GM13977 (cell line): ENCODE data around the gene NRG4.
"Not testable (repeated sequence)": the region's sequence is repeated elsewhere in the genome, so short reads cannot be mapped to it uniquely, and the experiment has no call there.

Experiments
- DNase-seq: peaks from one replicate; pipeline ENCODE4 v3.0.0; 2012; ENCODE audit warnings: low spot score
- CTCF ChIP-seq: IDR thresholded peaks from 2 replicates; pipeline ENCODE4 v1.5.1; 2012; ENCODE audit warnings: mild to moderate bottlenecking, control low read depth; ENCODE audit not compliant: insufficient read depth; ENCODE audit errors: extremely low read depth, missing control alignments
- in situ Hi-C: fragments of 300-500 bp; cut with MboI; formaldehyde crosslinking; loops from one replicate; pipeline ENCODE4 v1.12.0; 2022; ENCODE audit warnings: low sequenced_read_pairs, low pct_unique_long_range_greater_than_20kb, mixed read lengths, inconsistent platforms; ENCODE audit not compliant: unreplicated experiment

NRG4 gene

GRCh38 chr15:76032046-76032445 lies 19.8 kb upstream of the NRG4 start:
- TF ChIP-seq CTCF = no peak
- DNase-seq = no peak
- in situ Hi-C loops = no loop called here

GRCh38 chr15:76024021-76024768 lies 12.0 kb upstream of the NRG4 start:
- TF ChIP-seq CTCF = no peak
- in situ Hi-C loops = no loop called here

GRCh38 chr15:76013470-76013869 lies 1.2 kb upstream of the NRG4 start:
- DNase-seq, in situ Hi-C loops: not testable (repeated sequence)

More at GRCh38 chr15:76024021-76024768, 12.0 kb upstream of the NRG4 start:
- DNase-seq = no peak

GRCh38 chr15:76010613-76011012 lies 1.6 kb downstream of the NRG4 start:
- no peak for DNase-seq
- in situ Hi-C loops = no loop called here
- TF ChIP-seq CTCF = no peak

GRCh38 chr15:76006136-76006778 lies 6.0 kb downstream of the NRG4 start:
- in situ Hi-C loops = no loop called here
- no peak for TF ChIP-seq CTCF
- no peak for DNase-seq

GRCh38 chr15:76003364-76003763 lies 8.9 kb downstream of the NRG4 start:
- DNase-seq = no peak
- no peak for TF ChIP-seq CTCF
- in situ Hi-C loops = no loop called here

- TF ChIP-seq CTCF = no peak
- DNase-seq = no peak
- in situ Hi-C loops = no loop called here
Measured at GRCh38 chr15:75995611-75996010, 16.6 kb downstream of the NRG4 start.
